DOHH2 (cell line): ENCODE measurements around the gene ADGRA3.
A peak's percentile ranks its signal among the peaks of the same experiment; 100 is the strongest.

ENCODE experiments used
- H3F3A ChIP-seq: fragments of 200-600 bp; sonication (generic), shearing (Covaris generic); 2 replicates; pipeline ENCODE4 v1.6.0; 2016; ENCODE audit warnings: antibody characterized with exemption, mild to moderate bottlenecking; ENCODE audit not compliant: control insufficient read depth, insufficient read depth
- H3K27ac ChIP-seq: fragments of 200-600 bp; sonication (generic); 2 replicates; pipeline ENCODE4 v1.5.1; 2014; ENCODE audit warnings: low read depth, mild to moderate bottlenecking, low read length, moderate library complexity
- H3K27me3 ChIP-seq: fragments of 200-600 bp; sonication (generic); 2 replicates; pipeline ENCODE4 v1.6.1; 2014; ENCODE audit warnings: mild to moderate bottlenecking, low read length, mixed read lengths; ENCODE audit not compliant: control insufficient read depth
- H3K36me3 ChIP-seq: fragments of 200-600 bp; sonication (generic); 2 replicates; pipeline ENCODE4 v1.6.1; 2014; ENCODE audit warnings: mild to moderate bottlenecking, low read length, moderate library complexity, mixed read lengths; ENCODE audit not compliant: control insufficient read depth
- H3K4me1 ChIP-seq: fragments of 200-600 bp; sonication (generic); 2 replicates; pipeline ENCODE4 v1.6.1; 2014; ENCODE audit warnings: mild to moderate bottlenecking, low read length, mixed read lengths; ENCODE audit not compliant: control insufficient read depth
- H3K4me2 ChIP-seq: fragments of 200-600 bp; sonication (generic); 2 replicates; pipeline ENCODE4 v1.6.0; 2014; ENCODE audit warnings: mild to moderate bottlenecking, low read length, moderate library complexity
- H3K4me3 ChIP-seq: fragments of 200-600 bp; sonication (generic); 2 replicates; pipeline ENCODE4 v1.5.1; 2014; ENCODE audit warnings: mild to moderate bottlenecking, low read length, mixed read lengths
- H3K79me2 ChIP-seq: fragments of 200-600 bp; sonication (generic); 2 replicates; pipeline ENCODE4 v1.6.1; 2014; ENCODE audit warnings: mild to moderate bottlenecking, low read length, mixed read lengths; ENCODE audit not compliant: control insufficient read depth
- H3K9me2 ChIP-seq: fragments of 200-600 bp; sonication (generic); replicated peaks from 2 replicates; pipeline ENCODE4 v1.6.1; 2014; ENCODE audit warnings: mild to moderate bottlenecking, low read length, mixed read lengths; ENCODE audit not compliant: control insufficient read depth
- H3K9me3 ChIP-seq: fragments of 200-600 bp; sonication (generic); 2 replicates; pipeline ENCODE4 v1.6.1; 2014; ENCODE audit warnings: antibody characterized with exemption, low read length, mixed read lengths; ENCODE audit not compliant: control insufficient read depth, insufficient read depth
- H4K20me1 ChIP-seq: fragments of 200-600 bp; sonication (generic); 2 replicates; pipeline ENCODE4 v1.6.0; 2014; ENCODE audit warnings: low read depth, mild to moderate bottlenecking, antibody characterized with exemption, low read length, moderate library complexity; ENCODE audit not compliant: control insufficient read depth, insufficient read depth
- EZH2phosphoT487 ChIP-seq: fragments of 200-600 bp; sonication (generic); IDR thresholded peaks from 2 replicates; pipeline ENCODE4 v1.6.1; 2017; ENCODE audit warnings: borderline replicate concordance, mild to moderate bottlenecking, antibody characterized with exemption, low read length, moderate library complexity, mixed read lengths
- TF ChIP-seq, protein P1 (sequence below): fragments of 200-600 bp; sonication (generic); IDR thresholded peaks from one replicate; pipeline ENCODE4 v1.5.1; 2014; ENCODE audit warnings: antibody characterized with exemption, mild to moderate bottlenecking, low read depth, low read length; ENCODE audit not compliant: poor library complexity, severe bottlenecking

Gene ADGRA3

DNA sequence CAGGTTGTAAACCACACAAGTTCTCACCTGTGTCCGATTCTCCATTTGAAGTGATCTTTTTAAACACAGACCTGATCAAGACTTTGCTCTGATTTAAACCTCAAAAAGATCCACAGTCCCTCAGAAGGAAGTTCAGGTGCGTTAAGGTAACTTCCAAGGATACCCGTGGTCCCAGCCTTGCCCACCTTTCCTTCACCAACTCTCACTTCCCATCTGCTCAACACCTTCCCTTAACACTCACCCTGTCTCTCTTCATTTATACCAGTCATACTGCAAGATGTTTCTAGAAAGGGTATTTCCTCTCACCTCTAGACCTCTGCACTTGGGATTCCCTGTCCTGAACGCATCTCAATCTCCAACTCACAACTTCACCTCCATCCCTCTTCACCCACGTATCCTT, 49.9 kb downstream of the ADGRA3 start:
- no peak overlapping the region for H3K4me3 ChIP-seq
- H3K36me3 ChIP-seq, result no peaks in the 10 kb centered on the region
- no peaks in the 10 kb centered on the region for H3K27me3 ChIP-seq
- no peaks in the 10 kb centered on the region for H3F3A ChIP-seq
- no peak for TF ChIP-seq EZH2phosphoT487
- TF ChIP-seq, protein P1, sequence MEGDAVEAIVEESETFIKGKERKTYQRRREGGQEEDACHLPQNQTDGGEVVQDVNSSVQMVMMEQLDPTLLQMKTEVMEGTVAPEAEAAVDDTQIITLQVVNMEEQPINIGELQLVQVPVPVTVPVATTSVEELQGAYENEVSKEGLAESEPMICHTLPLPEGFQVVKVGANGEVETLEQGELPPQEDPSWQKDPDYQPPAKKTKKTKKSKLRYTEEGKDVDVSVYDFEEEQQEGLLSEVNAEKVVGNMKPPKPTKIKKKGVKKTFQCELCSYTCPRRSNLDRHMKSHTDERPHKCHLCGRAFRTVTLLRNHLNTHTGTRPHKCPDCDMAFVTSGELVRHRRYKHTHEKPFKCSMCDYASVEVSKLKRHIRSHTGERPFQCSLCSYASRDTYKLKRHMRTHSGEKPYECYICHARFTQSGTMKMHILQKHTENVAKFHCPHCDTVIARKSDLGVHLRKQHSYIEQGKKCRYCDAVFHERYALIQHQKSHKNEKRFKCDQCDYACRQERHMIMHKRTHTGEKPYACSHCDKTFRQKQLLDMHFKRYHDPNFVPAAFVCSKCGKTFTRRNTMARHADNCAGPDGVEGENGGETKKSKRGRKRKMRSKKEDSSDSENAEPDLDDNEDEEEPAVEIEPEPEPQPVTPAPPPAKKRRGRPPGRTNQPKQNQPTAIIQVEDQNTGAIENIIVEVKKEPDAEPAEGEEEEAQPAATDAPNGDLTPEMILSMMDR, result no peak
- no peaks in the 10 kb centered on the region for H3K79me2 ChIP-seq
- no peaks in the 10 kb centered on the region for H3K4me1 ChIP-seq
- no peaks in the 10 kb centered on the region for H3K9me2 ChIP-seq
- H3K4me2 ChIP-seq, result no peak overlapping the region
- no peaks in the 10 kb centered on the region for H4K20me1 ChIP-seq
- no peaks in the 10 kb centered on the region for H3K9me3 ChIP-seq
- H3K27ac ChIP-seq, result no peak overlapping the region

DNA sequence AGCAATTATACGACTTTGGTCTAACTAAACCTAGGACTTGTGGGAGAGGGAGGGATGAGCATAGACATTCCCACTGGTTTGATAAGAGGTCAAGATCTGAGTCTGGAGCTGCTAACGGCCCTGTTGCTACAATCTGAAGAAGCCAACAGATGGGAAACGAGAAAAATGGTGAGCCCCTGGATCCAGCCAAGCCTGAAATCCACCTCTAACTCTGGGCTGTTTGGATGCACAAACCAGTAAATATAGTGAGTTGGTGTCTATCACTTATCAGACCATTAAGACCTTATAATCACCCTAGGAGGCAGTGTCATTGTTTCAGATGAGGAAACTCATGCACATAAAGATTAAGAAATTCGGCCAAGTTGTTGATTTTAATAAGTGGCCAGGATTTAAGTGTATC, 50.5 kb downstream of the ADGRA3 start:
- TF ChIP-seq EZH2phosphoT487, result no peak
- TF ChIP-seq, protein P1, result no peak
- no peaks in the 10 kb centered on the region for H3K9me3 ChIP-seq
- H3K27ac ChIP-seq, result no peak overlapping the region

DNA sequence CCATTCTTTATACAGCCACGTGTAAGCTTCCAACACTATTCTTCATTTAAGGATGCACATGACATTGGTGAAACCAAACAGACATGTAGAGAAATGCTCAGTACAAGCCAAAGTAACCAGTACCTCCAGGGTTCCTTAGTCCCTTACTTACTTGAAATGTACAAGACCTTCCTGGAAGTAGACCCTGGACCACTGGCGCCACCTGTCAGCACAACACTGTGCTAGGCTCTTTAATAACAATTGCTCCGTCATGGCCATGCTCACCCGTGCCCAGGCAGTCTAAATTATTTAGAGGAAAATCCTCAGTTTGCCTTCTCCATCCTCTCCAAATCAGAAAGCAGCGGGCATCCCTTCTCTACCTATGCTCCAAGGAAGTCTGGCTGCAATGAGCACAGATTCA, 52.7 kb downstream of the ADGRA3 start:
- Histone ChIP-seq H3K79me2 (no peaks in the 10 kb centered on the region), H3F3A (no peaks in the 10 kb centered on the region), H3K4me1 (no peaks in the 10 kb centered on the region)

More for the DNA sequence above, 50.5 kb downstream of the ADGRA3 start:
- no peaks in the 10 kb centered on the region for H3K27me3 ChIP-seq
- H3K4me1 ChIP-seq, result no peaks in the 10 kb centered on the region
- H3F3A ChIP-seq, result no peaks in the 10 kb centered on the region
- no peaks in the 10 kb centered on the region for H3K9me2 ChIP-seq
- no peaks in the 10 kb centered on the region for H3K36me3 ChIP-seq
- H3K79me2 ChIP-seq, result no peaks in the 10 kb centered on the region
- H3K4me3 ChIP-seq, result no peak overlapping the region
- H3K4me2 ChIP-seq, result no peak overlapping the region
- no peaks in the 10 kb centered on the region for H4K20me1 ChIP-seq

More for the DNA sequence above, 52.7 kb downstream of the ADGRA3 start:
- H3K4me3 ChIP-seq, result no peak overlapping the region
- H3K9me3 ChIP-seq, result no peaks in the 10 kb centered on the region
- H3K27ac ChIP-seq, result no peak overlapping the region
- no peaks in the 10 kb centered on the region for H3K9me2 ChIP-seq
- TF ChIP-seq, protein P1, result peak; percentile 19
- TF ChIP-seq EZH2phosphoT487, result no peak
- no peaks in the 10 kb centered on the region for H3K36me3 ChIP-seq
- H4K20me1 ChIP-seq, result no peaks in the 10 kb centered on the region
- H3K27me3 ChIP-seq, result no peaks in the 10 kb centered on the region
- H3K4me2 ChIP-seq, result no peak overlapping the region
